Fibroblast of skin of scalp (primary cell): ENCODE results near the gene EPHB6.

Source experiments
- DNase-seq: peaks from one replicate; pipeline ENCODE4 v3.0.0-alpha.2; 2013

The EPHB6 gene

GRCh38 chr7:142878315-142878714 lies 23.4 kb downstream of the EPHB6 start:
- DNase-seq, result no peak

- no peak for DNase-seq
Measured at GRCh38 chr7:142879060-142879459, 24.2 kb downstream of the EPHB6 start.

GRCh38 chr7:142880876-142881505 lies 26.1 kb downstream of the EPHB6 start:
- peak; percentile 11 for DNase-seq

- DNase-seq, result no peak
Measured at GRCh38 chr7:142881586-142882337, 26.9 kb downstream of the EPHB6 start.

- DNase-seq, result no peak
Measured at GRCh38 chr7:142882338-142882678, 27.4 kb downstream of the EPHB6 start.

- DNase-seq, result no peak
Measured at GRCh38 chr7:142883145-142883544, 28.3 kb downstream of the EPHB6 start.

- DNase-seq, result no peak
Measured at GRCh38 chr7:142883571-142884285, 28.9 kb downstream of the EPHB6 start.

GRCh38 chr7:142884286-142884640 lies 29.4 kb downstream of the EPHB6 start:
- DNase-seq, result no peak

- DNase-seq, result no peak
Measured at GRCh38 chr7:142885311-142886230, 30.7 kb downstream of the EPHB6 start, which contains the start of gene TRPV6. Gene TRPV6 (minus strand): TSS chr7:142885745.

- no peak for DNase-seq
Measured at GRCh38 chr7:142886866-142887265, 32.0 kb downstream of the EPHB6 start.

GRCh38 chr7:142887282-142888015 lies 32.6 kb downstream of the EPHB6 start:
- no peak for DNase-seq

- DNase-seq, result no peak
Measured at GRCh38 chr7:142889816-142890215, 34.9 kb downstream of the EPHB6 start.

GRCh38 chr7:142890874-142891485 lies 36.1 kb downstream of the EPHB6 start:
- DNase-seq, result no peak

- no peak for DNase-seq
Measured at GRCh38 chr7:142891490-142892082, 36.7 kb downstream of the EPHB6 start.

- DNase-seq, result no peak
Measured at GRCh38 chr7:142892951-142893350, 38.1 kb downstream of the EPHB6 start.

GRCh38 chr7:142894112-142894984 lies 39.5 kb downstream of the EPHB6 start:
- DNase-seq, result no peak

GRCh38 chr7:142894985-142895593 lies 40.2 kb downstream of the EPHB6 start:
- no peak for DNase-seq

GRCh38 chr7:142896151-142896550 lies 41.3 kb downstream of the EPHB6 start:
- DNase-seq, result no peak

GRCh38 chr7:142896741-142897379 lies 42.0 kb downstream of the EPHB6 start:
- DNase-seq, result no peak
